Stimulated activated CD4-positive, alpha-beta T cell treated with anti-CD3 and anti-CD28 coated beads, Interleukin-2, amount 100 ng/mL, for 4 hours (primary cell): Measurements from ENCODE around the gene NECTIN4.
"Not testable (repeated sequence)": the region's sequence is repeated elsewhere in the genome, so short reads cannot be mapped to it uniquely, and the experiment has no call there.

Source experiments
- DNase-seq: peaks from one replicate; pipeline ENCODE4 v3.0.0-alpha.2; 2020; ENCODE audit warnings: low read depth

The NECTIN4 gene

GRCh38 chr1:161054232-161054631 lies 35.1 kb downstream of the NECTIN4 start:
- DNase-seq: no peak

GRCh38 chr1:161052899-161053298 lies 36.5 kb downstream of the NECTIN4 start:
- no peak for DNase-seq

GRCh38 chr1:161051219-161051618 lies 38.1 kb downstream of the NECTIN4 start:
- DNase-seq: no peak

GRCh38 chr1:161048949-161049722 lies 40.2 kb downstream of the NECTIN4 start:
- DNase-seq: no peak

- DNase-seq: no peak
Measured at GRCh38 chr1:161047436-161048420, 41.6 kb downstream of the NECTIN4 start.

GRCh38 chr1:161046605-161047228 lies 42.6 kb downstream of the NECTIN4 start:
- no peak for DNase-seq

- peak; percentile 86 for DNase-seq
Measured at GRCh38 chr1:161045736-161046604, 43.4 kb downstream of the NECTIN4 start, which contains the start of gene USF1. Gene USF1, minus strand, starts transcription at chr1:161045977. Its CDS starts 2,702 bp downstream, at chr1:161043275.

- no peak for DNase-seq
Measured at GRCh38 chr1:161044908-161045735, 44.2 kb downstream of the NECTIN4 start.

- DNase-seq: no peak
Measured at GRCh38 chr1:161044535-161044907, 44.8 kb downstream of the NECTIN4 start.

- DNase-seq: no peak
Measured at GRCh38 chr1:161039546-161039945, 49.8 kb downstream of the NECTIN4 start.

GRCh38 chr1:161039154-161039545 lies 50.2 kb downstream of the NECTIN4 start:
- no peak for DNase-seq

- DNase-seq: peak; percentile 83
Measured at GRCh38 chr1:161038523-161039153, 50.7 kb downstream of the NECTIN4 start, which contains the start of gene TSTD1. Gene TSTD1, minus strand, starts transcription at chr1:161038964. Its CDS starts 75 bp downstream, at chr1:161038889.

GRCh38 chr1:161037661-161038522 lies 51.5 kb downstream of the NECTIN4 start:
- no peak for DNase-seq

- DNase-seq: no peak
Measured at GRCh38 chr1:161033751-161034150, 55.6 kb downstream of the NECTIN4 start.

- no peak for DNase-seq
Measured at GRCh38 chr1:161032409-161032808, 56.9 kb downstream of the NECTIN4 start.

- DNase-seq: no peak
Measured at GRCh38 chr1:161031874-161032273, 57.5 kb downstream of the NECTIN4 start.

GRCh38 chr1:161029466-161029865 lies 59.9 kb downstream of the NECTIN4 start:
- DNase-seq: not testable (repeated sequence)

- not testable (repeated sequence) for DNase-seq
Measured at GRCh38 chr1:161026954-161027353, 62.4 kb downstream of the NECTIN4 start.

GRCh38 chr1:161022432-161022831 lies 66.9 kb downstream of the NECTIN4 start:
- not testable (repeated sequence) for DNase-seq
